IPS DF 6.9 (cell line): ENCODE measurements around the gene IFT80.

Experiments used
- DNase-seq: peaks from one replicate; pipeline ENCODE4 v3.0.0-alpha.2; 2013; ENCODE audit warnings: low read depth, low spot score
- H3K27ac ChIP-seq: one replicate; pipeline ENCODE4 v1.5.1; 2013; ENCODE audit warnings: low read length, control low read depth
- H3K27me3 ChIP-seq: 2 replicates; pipeline ENCODE4 v1.6.1; 2013; ENCODE audit warnings: mild to moderate bottlenecking, low read length; ENCODE audit not compliant: control insufficient read depth, insufficient read depth
- H3K36me3 ChIP-seq: 2 replicates; pipeline ENCODE4 v1.6.1; 2013; ENCODE audit warnings: low read length; ENCODE audit not compliant: control insufficient read depth, insufficient read depth
- H3K4me1 ChIP-seq: 2 replicates; pipeline ENCODE4 v1.6.1; 2013; ENCODE audit warnings: low read length; ENCODE audit not compliant: control insufficient read depth, insufficient read depth
- H3K4me3 ChIP-seq: 2 replicates; pipeline ENCODE4 v1.5.1; 2013; ENCODE audit warnings: mild to moderate bottlenecking, low read length
- H3K9me3 ChIP-seq: 2 replicates; pipeline ENCODE4 v1.6.1; 2013; ENCODE audit warnings: low read length, inconsistent platforms; ENCODE audit not compliant: control insufficient read depth, insufficient read depth
- WGBS: extraction: QIAGEN DNeasy Blood & Tissue Kit; methylation state at CpG from one replicate; pipeline ENCODE4 v1.1.7; 2013; ENCODE audit warnings: mixed read lengths, missing lambda C conversion rate; ENCODE audit not compliant: insufficient read length, insufficient coverage; 5-methylcytosine and 5-hydroxymethylcytosine counted together

IFT80 gene

DNA sequence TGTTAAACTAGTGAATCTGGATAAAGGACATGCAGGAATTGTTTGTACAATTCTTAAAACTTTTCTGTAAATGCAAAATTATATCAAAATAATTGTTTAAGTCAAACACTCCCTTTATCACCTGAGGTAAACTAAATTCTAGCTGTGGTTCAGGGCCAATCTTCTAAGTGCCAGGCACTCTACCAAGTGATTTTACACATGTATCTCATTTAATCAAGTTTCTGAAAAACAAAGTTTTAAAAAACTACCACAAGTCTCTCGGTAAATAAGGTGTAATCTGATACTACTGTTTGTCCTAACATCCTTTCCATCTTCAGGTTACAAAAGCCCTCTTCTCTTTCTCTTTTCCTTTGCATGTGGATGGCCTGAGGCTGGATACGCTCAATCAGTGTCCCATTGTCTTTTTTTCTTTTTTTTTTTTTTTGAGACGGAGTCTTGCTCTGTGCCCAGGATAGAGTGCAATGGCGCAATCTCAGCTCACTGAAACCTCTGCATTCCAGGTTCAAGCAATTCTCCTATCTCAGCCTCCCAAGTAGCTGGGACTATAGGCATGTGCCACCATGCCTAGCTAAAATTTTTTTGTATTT lies 19.3 kb downstream of the IFT80 start:
- Histone ChIP-seq H3K36me3 (no peaks in the 10 kb centered on the region), H3K4me1 (no peaks in the 10 kb centered on the region), H3K27ac (no peak overlapping the region), H3K4me3 (no peak overlapping the region), H3K27me3 (no peaks in the 10 kb centered on the region), H3K9me3 (no peaks in the 10 kb centered on the region)
- DNase-seq = no peak
- WGBS = no CpG with 5 or more reads among the region's 4 CpGs

DNA sequence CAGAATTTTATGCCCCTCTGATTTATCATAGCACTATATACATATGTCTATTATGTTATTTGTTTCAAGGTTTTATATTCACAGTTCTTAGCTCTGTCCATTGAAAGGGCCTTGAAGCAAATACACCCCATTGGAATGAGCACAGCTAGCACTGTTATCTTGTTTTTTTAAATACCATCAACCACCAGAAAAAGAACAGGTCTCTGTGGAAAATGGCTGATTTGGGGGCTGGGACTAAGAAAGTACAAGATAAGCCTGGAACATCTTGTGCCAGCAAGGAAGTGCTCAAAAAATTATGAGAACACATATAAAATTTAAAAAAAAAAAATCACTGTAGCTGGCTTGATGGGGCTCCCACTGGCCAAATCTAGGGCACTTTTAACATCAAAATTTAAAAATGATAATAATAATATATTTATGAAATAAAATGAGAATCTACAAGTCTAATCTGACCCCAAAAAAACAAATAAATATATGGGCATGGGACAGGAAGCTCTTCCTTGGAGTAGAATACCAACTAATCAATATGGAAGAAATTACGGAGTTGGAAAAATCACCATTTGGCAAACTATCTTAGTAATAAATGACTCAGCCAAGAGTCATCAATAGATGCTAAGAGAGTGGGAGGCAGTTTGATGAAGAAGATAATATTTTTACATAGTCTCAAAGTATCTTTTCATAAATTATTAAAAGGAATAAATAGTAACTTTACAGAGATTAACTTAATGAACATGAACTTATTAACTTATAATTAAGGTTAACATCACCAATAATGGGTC lies 20.5 kb downstream of the IFT80 start:
- Histone ChIP-seq H3K36me3 (no peaks in the 10 kb centered on the region), H3K9me3 (no peaks in the 10 kb centered on the region), H3K27ac (no peak overlapping the region), H3K27me3 (no peaks in the 10 kb centered on the region), H3K4me3 (no peak overlapping the region), H3K4me1 (no peaks in the 10 kb centered on the region)
- no peak for DNase-seq
- no CpG with 5 or more reads among the region's 1 CpG for WGBS

DNA sequence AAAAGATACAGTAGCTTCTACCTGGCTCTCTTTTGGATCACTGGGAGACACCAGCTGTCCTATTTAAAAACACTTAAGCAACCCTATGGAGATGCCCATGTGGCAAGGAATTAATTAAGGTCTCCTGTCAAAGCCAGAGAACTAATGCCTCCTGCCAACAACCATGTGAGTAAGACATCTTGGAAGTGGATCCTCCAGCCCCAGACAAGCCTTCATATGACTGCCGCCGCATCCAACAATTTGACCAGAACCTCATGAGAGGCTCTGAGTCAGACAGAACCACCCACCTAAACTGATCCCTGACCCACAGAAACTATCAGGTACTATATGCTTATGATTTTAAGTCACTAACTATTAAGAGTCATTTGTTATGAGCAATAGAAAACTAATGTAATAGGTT lies 22.3 kb downstream of the IFT80 start:
- no peak for DNase-seq
- Histone ChIP-seq H3K4me1 (no peaks in the 10 kb centered on the region), H3K36me3 (no peaks in the 10 kb centered on the region), H3K27me3 (no peaks in the 10 kb centered on the region), H3K9me3 (no peaks in the 10 kb centered on the region), H3K27ac (no peak overlapping the region), H3K4me3 (no peak overlapping the region)
- no CpG with 5 or more reads among the region's 2 CpGs for WGBS

DNA sequence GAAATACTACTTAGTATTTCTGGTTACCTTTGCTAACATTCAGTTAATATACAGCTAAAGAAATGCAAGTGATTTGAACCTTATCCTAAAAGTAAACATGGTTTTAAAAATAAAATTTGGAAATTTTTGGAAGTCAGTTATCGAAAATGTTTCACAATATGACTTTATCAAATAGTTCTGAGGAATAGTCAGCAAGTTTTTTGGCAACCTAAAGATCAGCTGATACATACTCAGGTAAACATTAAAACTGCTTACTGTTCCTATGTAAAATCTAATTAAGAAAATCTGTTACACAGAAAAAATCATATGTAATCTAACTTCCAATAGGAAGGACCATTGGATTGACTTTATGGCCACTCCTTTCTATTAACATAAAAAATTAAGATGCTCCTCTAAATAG lies 24.1 kb downstream of the IFT80 start:
- H3K27me3 ChIP-seq = no peaks in the 10 kb centered on the region
- H3K36me3 ChIP-seq = no peaks in the 10 kb centered on the region
- H3K9me3 ChIP-seq = no peaks in the 10 kb centered on the region
- H3K4me1 ChIP-seq = no peaks in the 10 kb centered on the region
- no peak overlapping the region for H3K27ac ChIP-seq
- WGBS = 100% methylated on average over 1 of the region's 1 CpG
- no peak for DNase-seq
- H3K4me3 ChIP-seq = no peak overlapping the region

DNA sequence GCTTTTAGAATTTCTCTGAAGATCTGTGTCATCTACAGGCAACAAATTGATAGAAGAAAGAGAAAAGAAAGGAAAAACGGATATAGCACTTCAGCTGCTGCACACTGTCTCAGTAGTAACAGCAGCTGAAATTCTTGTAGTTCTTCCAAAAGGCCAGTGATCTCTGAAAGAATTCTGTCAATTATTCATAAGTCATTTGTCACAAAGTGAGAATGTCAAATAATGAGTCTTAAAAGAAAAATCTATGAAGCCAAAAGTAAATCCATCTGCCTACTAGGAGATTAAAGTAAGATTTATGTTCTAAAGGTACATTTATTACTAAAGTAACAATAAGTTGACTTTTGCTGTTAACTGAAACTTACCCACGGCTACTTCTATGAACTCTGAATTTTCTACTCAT lies 24.6 kb downstream of the IFT80 start:
- no peak overlapping the region for H3K4me3 ChIP-seq
- no CpG with 5 or more reads among the region's 2 CpGs for WGBS

DNA sequence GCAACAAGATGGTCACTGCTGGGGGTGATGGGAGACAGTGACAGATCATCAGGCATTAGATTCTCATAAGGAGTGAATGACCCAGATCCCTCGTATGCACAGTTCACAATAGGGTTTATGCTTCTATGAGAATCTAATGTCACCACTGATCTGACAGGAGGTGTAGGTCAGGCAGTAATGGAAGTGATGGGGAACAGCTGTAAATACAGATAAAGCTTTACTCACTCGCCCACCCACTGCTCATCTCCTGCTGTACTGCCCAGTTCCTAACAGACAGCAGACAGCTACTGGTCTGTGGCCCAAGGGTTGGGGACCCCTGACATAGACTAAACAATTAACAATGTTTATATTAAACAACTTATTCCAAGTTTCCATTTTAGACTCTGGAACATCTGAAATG lies 25.4 kb downstream of the IFT80 start:
- no peak for DNase-seq
- H3K9me3 ChIP-seq = no peaks in the 10 kb centered on the region
- no peak overlapping the region for H3K4me3 ChIP-seq
- no peaks in the 10 kb centered on the region for H3K4me1 ChIP-seq
- H3K36me3 ChIP-seq = no peaks in the 10 kb centered on the region
- H3K27ac ChIP-seq = no peak overlapping the region
- no CpG with 5 or more reads among the region's 2 CpGs for WGBS
- no peaks in the 10 kb centered on the region for H3K27me3 ChIP-seq

More for the DNA sequence above, 24.6 kb downstream of the IFT80 start:
- H3K4me1 ChIP-seq = no peaks in the 10 kb centered on the region
- no peak for DNase-seq
- no peaks in the 10 kb centered on the region for H3K27me3 ChIP-seq
- no peak overlapping the region for H3K27ac ChIP-seq
- H3K9me3 ChIP-seq = no peaks in the 10 kb centered on the region
- no peaks in the 10 kb centered on the region for H3K36me3 ChIP-seq

DNA sequence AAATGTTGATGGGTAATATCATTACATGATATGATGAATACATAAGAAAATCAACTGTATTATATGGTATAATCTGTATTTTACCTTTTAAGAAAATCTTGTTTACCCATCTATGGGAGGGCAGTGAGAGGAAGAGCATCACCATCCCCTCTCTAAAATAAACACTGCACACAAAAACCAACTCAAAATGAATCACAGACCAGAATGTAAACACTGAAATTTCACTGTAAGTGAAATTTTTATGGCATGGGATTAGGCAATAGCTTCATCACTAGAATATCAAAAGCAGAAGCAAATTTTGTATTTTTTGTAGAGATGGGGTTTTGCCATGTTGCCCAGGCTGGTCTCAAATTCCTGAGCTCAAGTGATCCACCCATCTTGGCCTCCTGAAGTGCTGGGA lies 26.2 kb downstream of the IFT80 start:
- no peak for DNase-seq
- no peaks in the 10 kb centered on the region for H3K27me3 ChIP-seq
- H3K27ac ChIP-seq = no peak overlapping the region
- H3K4me3 ChIP-seq = no peak overlapping the region
- H3K36me3 ChIP-seq = no peaks in the 10 kb centered on the region
- no peaks in the 10 kb centered on the region for H3K9me3 ChIP-seq
- no peaks in the 10 kb centered on the region for H3K4me1 ChIP-seq

DNA sequence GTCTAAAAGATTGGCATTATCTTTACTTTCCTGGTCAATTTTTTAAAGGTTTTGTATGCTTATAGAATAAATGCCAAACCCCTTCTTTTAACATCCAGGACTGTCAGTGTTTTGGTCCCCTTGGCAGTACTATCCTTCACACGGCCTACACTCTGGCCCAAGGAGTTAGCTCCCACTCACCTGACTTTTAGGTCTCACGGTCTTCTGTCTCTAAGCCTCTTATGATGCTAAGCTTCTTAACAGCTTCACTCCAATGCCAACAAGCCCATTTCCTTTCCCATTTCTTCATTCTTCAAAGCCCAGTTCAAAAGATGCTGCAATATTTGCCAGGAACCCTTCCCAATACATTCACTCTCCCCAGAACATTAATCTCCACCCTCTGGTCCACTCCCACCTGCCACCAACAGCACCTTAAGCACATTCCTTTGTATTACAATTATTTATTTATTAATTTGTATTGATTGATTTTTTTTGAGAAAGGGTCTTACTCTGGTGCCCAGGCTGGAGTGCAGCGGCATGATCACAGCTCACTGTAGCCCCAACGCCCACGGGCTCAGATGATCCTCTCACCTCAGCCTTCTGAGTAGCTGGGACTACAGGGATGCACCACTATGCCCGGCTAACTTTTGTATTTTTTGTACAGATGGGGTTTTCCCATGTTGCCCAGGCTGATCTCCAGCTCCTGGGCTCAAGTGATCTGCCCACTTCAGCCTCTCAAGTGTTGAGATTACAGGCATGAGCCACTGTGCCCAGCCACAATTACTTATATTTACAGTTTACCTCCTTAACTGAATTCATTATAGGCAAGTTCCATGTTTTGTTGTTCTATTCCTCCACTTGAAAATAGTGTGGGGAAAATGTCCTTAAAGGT lies 27.8 kb downstream of the IFT80 start:
- Histone ChIP-seq H3K4me1 (no peaks in the 10 kb centered on the region), H3K9me3 (no peaks in the 10 kb centered on the region), H3K4me3 (no peak overlapping the region), H3K36me3 (no peaks in the 10 kb centered on the region), H3K27me3 (no peaks in the 10 kb centered on the region), H3K27ac (no peak overlapping the region)
- DNase-seq = no peak
- no CpG with 5 or more reads among the region's 6 CpGs for WGBS

DNA sequence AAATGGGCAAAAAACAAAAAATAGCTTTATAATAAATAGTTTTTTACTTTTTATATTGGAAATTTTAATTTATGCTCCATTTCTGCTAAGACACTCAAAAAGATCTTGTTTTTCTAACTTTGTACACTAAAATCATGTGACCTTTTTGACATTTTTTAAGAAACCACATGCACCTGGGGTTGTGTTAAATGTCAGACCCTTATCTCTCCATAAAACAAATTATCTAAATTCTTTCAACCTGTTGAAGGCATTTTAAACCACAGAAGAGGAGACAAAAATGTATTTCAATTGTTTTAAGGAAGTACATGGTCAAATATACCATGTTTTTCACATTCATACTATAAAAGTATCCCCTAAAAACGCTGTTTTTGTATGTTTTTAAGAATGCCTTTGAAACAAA lies 29.2 kb downstream of the IFT80 start:
- Histone ChIP-seq H3K27me3 (no peaks in the 10 kb centered on the region), H3K36me3 (no peaks in the 10 kb centered on the region), H3K4me3 (no peak overlapping the region), H3K4me1 (no peaks in the 10 kb centered on the region), H3K9me3 (no peaks in the 10 kb centered on the region), H3K27ac (no peak overlapping the region)
- no peak for DNase-seq
- no CpG with 5 or more reads among the region's 1 CpG for WGBS

DNA sequence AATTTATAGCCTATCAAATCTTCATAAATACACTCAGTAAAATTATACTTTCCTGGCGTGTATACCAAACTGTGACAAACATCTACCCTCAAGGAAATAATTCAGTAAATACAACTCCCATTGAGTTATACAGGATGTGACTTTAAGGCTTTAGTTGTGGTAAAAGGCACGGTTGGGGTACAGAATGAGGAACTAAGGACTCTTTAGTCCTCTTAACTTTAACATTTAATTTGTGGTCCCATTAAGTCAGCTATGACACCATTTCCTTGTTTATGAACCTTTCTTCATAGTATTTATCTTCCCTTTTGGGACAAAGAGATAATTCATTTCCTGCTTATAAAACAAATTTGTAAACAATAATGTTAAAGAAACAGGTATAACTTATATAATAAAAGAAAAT lies 30.2 kb downstream of the IFT80 start:
- no peaks in the 10 kb centered on the region for H3K27me3 ChIP-seq
- H3K36me3 ChIP-seq = no peaks in the 10 kb centered on the region
- no peaks in the 10 kb centered on the region for H3K4me1 ChIP-seq
- no peak for DNase-seq
- H3K9me3 ChIP-seq = no peaks in the 10 kb centered on the region
- no peak overlapping the region for H3K27ac ChIP-seq
- no CpG with 5 or more reads among the region's 2 CpGs for WGBS
- no peak overlapping the region for H3K4me3 ChIP-seq
